Endothelial cell of umbilical vein (primary cell): Measurements from ENCODE around the gene ABCA8.

Experiments used
- EZH2 ChIP-seq: IDR thresholded peaks from 2 replicates; pipeline ENCODE4 v1.6.1; 2012; ENCODE audit warnings: borderline replicate concordance, low read depth, mild to moderate bottlenecking, moderate library complexity, low read length, inconsistent platforms; ENCODE audit not compliant: severe bottlenecking
- FOS ChIP-seq: IDR thresholded peaks from 2 replicates; pipeline ENCODE4 v1.6.1; 2011; ENCODE audit warnings: mild to moderate bottlenecking, low read length, moderate library complexity, borderline replicate concordance; ENCODE audit not compliant: insufficient read depth
- POLR2A ChIP-seq: IDR thresholded peaks from 2 replicates; pipeline ENCODE4 v1.6.1; 2012; ENCODE audit warnings: low read depth, mild to moderate bottlenecking, control low read depth, low read length
- POLR2AphosphoS5 ChIP-seq: IDR thresholded peaks from 2 replicates; pipeline ENCODE4 v1.6.1; 2012; ENCODE audit warnings: low read depth, mild to moderate bottlenecking, control low read depth, low read length, moderate library complexity; ENCODE audit not compliant: insufficient read depth
- TF ChIP-seq, protein P1 (sequence below), 2 donors: IDR thresholded peaks; 1 replicate in 1 of 2; 2 replicates in 1 of 2; pipeline ENCODE4 v1.5.1; 2011; ENCODE audit warnings: low read length in 2 of 2, mild to moderate bottlenecking in 2 of 2, moderate library complexity in 2 of 2, control low read depth in 1 of 2, inconsistent platforms in 1 of 2, low read depth in 1 of 2; ENCODE audit not compliant: insufficient read depth in 1 of 2; ENCODE audit errors: extremely low read depth in 1 of 2
- TF ChIP-seq, protein P2 (sequence below): IDR thresholded peaks from 2 replicates; pipeline ENCODE4 v1.6.1; 2011; ENCODE audit not compliant: insufficient read depth, insufficient read length

DNA sequence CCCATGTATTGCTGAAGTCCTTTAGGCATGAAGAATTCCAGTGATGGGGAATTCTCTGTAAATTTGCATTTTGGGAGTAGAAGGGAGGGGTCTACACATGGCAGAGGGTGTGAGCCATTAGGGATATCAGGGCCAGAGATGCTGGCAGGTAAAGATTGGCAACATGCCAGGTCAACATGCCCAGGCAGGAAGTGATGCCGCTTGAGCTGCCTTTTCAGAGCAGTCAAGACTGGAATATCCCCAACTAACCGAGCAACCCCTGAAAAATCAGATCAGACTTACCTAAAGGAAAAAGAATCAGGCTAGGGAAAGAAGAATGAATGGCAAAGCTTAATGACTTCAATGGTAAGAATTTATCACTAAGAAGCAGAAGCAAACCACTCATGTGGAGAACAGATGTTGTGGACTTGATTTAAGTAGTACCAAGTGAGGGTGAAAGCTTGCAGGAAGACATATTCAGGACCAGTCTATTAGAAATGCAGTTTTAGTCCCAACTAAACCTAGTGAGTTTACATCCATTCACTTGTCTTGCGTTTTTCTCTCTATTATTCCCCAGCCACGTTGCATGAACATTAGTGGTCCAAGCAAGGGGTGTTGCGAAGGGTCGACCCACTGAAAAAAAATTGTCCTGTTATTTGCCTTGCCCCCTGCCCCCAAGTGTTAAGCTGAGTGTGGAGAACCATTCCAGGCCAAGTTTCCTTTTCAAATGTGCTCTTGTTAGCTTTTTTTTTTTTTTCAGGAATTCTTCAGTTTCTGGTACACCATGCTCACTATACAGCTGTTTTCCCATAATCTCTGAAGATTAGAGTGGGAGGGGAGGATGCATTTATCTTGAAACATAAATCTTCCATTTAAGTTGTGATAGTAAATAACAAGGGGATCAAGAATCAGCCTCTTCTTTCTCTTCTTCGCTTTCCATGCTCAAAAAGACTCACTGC, 105.2 kb downstream of the ABCA8 start:
- no peak for TF ChIP-seq POLR2AphosphoS5
- TF ChIP-seq POLR2A, result no peak
- TF ChIP-seq, protein P1, sequence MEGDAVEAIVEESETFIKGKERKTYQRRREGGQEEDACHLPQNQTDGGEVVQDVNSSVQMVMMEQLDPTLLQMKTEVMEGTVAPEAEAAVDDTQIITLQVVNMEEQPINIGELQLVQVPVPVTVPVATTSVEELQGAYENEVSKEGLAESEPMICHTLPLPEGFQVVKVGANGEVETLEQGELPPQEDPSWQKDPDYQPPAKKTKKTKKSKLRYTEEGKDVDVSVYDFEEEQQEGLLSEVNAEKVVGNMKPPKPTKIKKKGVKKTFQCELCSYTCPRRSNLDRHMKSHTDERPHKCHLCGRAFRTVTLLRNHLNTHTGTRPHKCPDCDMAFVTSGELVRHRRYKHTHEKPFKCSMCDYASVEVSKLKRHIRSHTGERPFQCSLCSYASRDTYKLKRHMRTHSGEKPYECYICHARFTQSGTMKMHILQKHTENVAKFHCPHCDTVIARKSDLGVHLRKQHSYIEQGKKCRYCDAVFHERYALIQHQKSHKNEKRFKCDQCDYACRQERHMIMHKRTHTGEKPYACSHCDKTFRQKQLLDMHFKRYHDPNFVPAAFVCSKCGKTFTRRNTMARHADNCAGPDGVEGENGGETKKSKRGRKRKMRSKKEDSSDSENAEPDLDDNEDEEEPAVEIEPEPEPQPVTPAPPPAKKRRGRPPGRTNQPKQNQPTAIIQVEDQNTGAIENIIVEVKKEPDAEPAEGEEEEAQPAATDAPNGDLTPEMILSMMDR (IDR thresholded peaks at IDR 0.05; ENCODE audit: extremely low read depth in 1 of 2, insufficient read depth in 1 of 2, low read depth in 1 of 2, low read length in 2 of 2), result no peak
- TF ChIP-seq EZH2, result no peak
- TF ChIP-seq, protein P2, sequence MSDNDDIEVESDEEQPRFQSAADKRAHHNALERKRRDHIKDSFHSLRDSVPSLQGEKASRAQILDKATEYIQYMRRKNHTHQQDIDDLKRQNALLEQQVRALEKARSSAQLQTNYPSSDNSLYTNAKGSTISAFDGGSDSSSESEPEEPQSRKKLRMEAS, result no peak
- no peak for TF ChIP-seq FOS
